ENCODE data around the gene PUM2.

The PUM2 gene

DNA sequence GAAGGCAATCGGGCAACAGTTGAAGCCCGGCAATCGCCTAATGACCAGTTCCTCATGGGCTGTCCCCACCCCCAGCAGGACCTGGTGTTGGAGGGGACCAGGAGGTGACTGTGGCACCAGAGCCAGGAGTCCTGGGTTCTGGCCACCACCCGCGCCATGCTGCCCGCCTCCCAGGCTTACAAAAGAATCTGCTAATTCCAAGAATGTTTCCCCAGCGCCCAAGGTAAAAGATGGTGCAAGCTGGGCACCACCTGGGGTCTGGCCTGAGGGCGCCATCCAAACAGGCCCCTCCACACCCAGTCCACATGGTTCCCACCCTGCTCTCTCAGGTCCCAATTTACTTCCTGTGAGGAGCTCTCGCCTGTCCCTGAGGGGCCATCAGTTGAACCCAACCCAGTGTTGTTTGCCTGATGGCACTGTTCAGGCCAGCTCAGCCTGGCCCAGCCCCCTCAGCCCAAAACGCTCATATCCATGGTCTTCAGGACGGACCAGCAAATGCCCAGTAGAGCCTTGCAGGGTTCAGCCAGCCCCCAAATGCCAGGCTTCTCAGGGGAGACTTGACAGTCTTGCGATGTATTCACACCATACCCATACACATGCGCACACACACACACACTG lies 130.8 kb downstream of the PUM2 start:
- Histone ChIP-seq H3K4me3 (ENCODE audit: insufficient read depth, low read depth, low read length) (no peak overlapping the region), H3K9me3 (ENCODE audit: control insufficient read depth, low read length) (no peaks in the 10 kb centered on the region), H3K36me3 (ENCODE audit: control insufficient read depth, insufficient read depth, low read length) (no peaks in the 10 kb centered on the region), H3K27ac (ENCODE audit: insufficient read depth, low read depth, low read length, poor library complexity, severe bottlenecking) (no peak overlapping the region), H3K27me3 (ENCODE audit: control insufficient read depth, insufficient read depth, low read length, poor library complexity, severe bottlenecking) (no peaks in the 10 kb centered on the region), H3K4me1 (ENCODE audit: control insufficient read depth, insufficient read depth, low read length) (peaks cover 23% of the 10 kb centered on the region)
- 94 to 95% methylated on average over 13 of the region's 13 CpGs for WGBS, 2 experiments

DNA sequence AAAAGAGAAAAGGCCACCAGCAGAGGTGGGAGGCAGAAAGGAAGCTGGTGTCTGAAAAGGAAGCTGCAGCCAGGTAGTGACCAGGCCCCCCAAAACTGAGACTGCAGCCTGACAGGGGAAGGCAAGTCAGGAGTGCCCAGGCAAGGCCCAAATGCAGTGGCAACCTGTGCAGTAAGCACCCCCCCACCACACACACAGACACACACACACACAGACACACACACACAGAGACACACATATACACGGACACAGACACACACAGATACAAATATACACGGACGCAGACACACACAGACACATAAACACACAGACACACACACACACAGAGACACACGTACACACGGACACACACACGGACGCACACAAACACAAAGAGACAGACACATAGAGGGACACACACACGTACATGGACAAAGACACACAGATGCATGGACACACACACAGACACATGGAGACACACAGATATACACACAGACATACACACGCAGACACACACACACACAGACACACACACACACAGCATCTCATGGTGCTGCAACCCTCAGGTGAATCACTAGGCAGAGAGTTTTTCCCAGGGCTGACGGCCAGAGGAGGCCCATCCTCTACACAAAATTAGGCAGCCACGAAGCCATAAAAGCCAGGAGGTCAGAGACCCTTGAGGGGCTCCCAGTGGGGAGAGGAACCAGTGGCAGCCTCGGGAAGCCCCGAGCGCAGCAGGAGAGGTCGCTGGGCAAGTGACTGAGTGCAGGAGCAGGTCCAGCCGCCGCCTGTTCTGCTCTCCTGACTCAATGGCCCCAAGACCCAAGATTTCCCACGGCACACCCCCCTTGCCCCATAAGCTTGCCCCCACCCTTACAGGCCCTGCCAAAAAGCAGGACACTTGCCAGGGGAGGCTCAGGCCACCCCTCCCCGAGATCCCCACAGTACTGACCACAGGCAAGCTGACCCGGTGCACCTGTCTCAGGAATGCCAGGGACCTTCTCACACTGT lies 132.0 kb downstream of the PUM2 start:
- H3K4me3 ChIP-seq (ENCODE audit: insufficient read depth, low read depth, low read length): no peak overlapping the region
- 91 to 93% methylated on average over 20 of the region's 20 CpGs for WGBS, 2 experiments

DNA sequence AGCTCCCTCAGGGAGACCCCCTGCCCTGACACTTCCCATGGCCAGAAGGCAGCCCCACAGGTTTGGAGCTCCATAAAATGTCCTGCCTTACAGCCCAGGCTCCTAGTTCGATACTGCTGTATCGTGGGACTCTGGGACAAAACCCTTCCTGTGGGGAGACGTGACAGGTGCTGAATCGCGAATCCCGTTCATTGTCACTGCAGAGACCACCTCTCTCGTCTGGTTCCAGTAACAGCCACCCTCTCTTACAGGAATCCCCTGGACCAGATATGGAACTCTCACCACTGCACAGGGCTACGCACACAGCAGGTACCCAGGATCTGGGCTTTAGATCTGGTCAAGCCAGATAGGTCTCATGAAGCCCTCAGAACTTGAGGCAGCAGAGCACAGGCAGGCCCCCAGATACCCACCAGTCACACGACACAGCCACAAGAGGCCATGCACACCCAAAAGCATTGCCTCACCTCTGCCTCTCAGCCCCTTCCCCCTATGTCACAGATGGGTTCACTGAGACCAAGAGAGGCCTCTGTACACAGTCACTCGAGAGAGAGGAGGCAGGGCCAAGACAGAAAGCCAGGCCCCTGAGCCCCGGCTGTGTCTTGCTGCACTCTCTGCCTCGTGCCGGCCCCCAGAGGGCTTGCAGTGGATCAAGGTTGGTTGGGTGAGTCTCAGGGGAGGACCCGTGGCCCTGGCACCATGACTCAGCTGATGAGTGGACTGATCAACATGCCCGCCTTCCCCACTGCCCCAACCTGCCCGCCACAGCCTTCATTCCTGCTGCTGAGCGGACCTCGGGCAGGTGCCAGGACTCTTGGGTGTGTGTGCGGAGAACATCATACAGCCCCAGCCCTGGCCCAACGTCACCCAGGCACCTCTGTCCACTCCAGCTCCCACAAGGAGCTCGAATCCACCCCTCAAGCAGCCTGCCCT lies 133.3 kb downstream of the PUM2 start:
- Histone ChIP-seq H3K36me3 (ENCODE audit: control insufficient read depth, insufficient read depth, low read length) (no peaks in the 10 kb centered on the region), H3K27ac (ENCODE audit: insufficient read depth, low read depth, low read length, poor library complexity, severe bottlenecking) (no peak overlapping the region), H3K4me1 (ENCODE audit: control insufficient read depth, insufficient read depth, low read length) (peaks cover 31% of the 10 kb centered on the region), H3K9me3 (ENCODE audit: control insufficient read depth, low read length) (no peaks in the 10 kb centered on the region), H3K4me3 (ENCODE audit: insufficient read depth, low read depth, low read length) (no peak overlapping the region), H3K27me3 (ENCODE audit: control insufficient read depth, insufficient read depth, low read length, poor library complexity, severe bottlenecking) (no peaks in the 10 kb centered on the region)
- WGBS, 2 experiments: 93 to 94% methylated on average over 21 of the region's 21 CpGs

More for the DNA sequence above, 132.0 kb downstream of the PUM2 start:
- Histone ChIP-seq H3K27ac (ENCODE audit: insufficient read depth, low read depth, low read length, poor library complexity, severe bottlenecking) (no peak overlapping the region), H3K36me3 (ENCODE audit: control insufficient read depth, insufficient read depth, low read length) (no peaks in the 10 kb centered on the region), H3K4me1 (ENCODE audit: control insufficient read depth, insufficient read depth, low read length) (peaks cover 30% of the 10 kb centered on the region), H3K9me3 (ENCODE audit: control insufficient read depth, low read length) (no peaks in the 10 kb centered on the region), H3K27me3 (ENCODE audit: control insufficient read depth, insufficient read depth, low read length, poor library complexity, severe bottlenecking) (no peaks in the 10 kb centered on the region)

DNA sequence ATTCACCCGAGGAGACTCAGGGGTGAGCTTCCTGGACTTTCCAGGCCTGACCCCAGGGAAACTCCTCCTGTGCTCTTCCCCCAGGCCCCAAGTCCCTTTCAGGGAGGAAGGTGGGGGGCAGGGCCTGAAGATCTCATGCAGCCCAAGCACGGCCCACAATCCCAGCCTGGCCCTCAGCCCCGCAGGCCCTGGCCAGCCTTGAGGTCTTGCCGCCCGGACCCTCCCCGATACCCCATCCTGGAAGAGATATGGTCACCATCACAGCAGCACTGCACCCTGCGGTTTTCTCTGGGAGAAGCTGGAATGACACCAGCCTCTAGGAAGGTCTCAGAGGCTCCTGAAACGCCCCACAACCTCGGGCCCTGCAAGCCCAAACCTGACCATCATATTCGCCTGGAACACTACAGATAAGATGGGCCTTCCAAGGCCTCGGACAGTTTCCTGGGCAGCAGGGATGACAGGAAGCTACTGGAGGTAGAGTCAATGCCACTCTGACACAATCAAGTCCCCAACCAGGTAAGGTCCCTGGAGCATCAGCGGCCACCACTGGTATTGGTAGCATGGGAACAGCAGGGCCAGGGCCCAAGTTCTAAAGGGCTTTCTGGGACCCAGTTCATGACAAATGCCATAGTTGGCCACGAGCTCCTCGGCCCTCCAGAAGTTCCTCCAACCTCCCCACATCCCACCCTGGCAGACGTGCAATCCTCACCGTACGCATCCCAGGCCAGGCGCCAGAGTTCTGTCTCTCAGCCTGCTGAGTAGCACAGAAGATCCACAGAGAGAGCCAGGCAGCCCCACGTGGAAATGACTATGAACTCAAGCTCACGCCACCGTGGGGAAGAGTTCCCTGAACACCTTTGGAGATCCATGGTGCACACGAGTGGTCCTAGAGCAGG lies 134.3 kb downstream of the PUM2 start:
- H3K36me3 ChIP-seq (ENCODE audit: control insufficient read depth, insufficient read depth, low read length): no peaks in the 10 kb centered on the region
- WGBS, 2 experiments: 91 to 93% methylated on average over 22 of the region's 22 CpGs
- H3K27me3 ChIP-seq (ENCODE audit: control insufficient read depth, insufficient read depth, low read length, poor library complexity, severe bottlenecking): no peaks in the 10 kb centered on the region
- no peak overlapping the region for H3K4me3 ChIP-seq (ENCODE audit: insufficient read depth, low read depth, low read length)
- peaks cover 29% of the 10 kb centered on the region for H3K4me1 ChIP-seq (ENCODE audit: control insufficient read depth, insufficient read depth, low read length)
- no peaks in the 10 kb centered on the region for H3K9me3 ChIP-seq (ENCODE audit: control insufficient read depth, low read length)
- no peak overlapping the region for H3K27ac ChIP-seq (ENCODE audit: insufficient read depth, low read depth, low read length, poor library complexity, severe bottlenecking)

DNA sequence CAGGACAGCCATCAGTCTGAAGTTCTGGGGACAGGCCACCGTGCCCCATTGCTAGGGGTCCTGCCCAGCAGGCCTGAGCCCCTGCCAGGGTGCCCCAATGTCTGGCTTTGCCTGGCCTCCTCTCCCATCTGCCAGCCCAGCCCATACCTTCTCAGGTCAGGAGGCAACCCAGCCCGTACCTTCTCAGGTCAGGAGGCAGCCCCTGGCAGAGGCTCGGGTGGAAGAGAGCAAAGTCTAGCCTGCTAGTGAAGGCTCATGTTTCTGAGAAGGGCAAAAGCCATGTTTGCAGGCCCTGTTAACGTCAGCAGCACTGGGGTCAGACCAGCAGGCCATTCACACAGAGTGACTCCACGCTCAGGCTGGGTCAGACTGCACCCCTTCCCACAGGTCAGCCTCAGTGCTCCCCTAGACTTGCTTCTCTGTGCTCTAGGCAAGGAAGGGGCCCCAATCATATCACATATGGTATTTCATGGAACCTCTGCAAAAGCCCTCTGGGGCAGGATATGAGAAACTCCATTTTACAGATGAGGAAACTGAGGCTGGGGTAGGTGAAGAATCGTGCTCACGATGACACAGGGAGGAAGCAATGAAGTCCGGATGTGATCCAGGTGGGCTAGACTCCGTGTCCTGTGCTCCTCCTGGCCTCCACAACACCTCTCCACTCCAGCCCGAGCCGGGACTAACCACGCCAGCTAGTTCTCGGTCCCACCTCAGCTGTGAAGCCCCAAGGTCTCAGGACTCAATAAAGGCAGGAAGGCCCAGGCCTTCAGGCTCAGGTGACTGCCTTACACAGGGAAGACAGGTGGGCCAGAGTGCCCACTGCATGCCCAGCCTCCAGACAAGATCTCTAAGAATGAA lies 135.2 kb downstream of the PUM2 start:
- H3K27ac ChIP-seq (ENCODE audit: insufficient read depth, low read depth, low read length, poor library complexity, severe bottlenecking): no peak overlapping the region
- H3K27me3 ChIP-seq (ENCODE audit: control insufficient read depth, insufficient read depth, low read length, poor library complexity, severe bottlenecking): no peaks in the 10 kb centered on the region
- no peak overlapping the region for H3K4me3 ChIP-seq (ENCODE audit: insufficient read depth, low read depth, low read length)
- H3K4me1 ChIP-seq (ENCODE audit: control insufficient read depth, insufficient read depth, low read length): peaks cover 32% of the 10 kb centered on the region
- no peaks in the 10 kb centered on the region for H3K36me3 ChIP-seq (ENCODE audit: control insufficient read depth, insufficient read depth, low read length)
- no peaks in the 10 kb centered on the region for H3K9me3 ChIP-seq (ENCODE audit: control insufficient read depth, low read length)
- 94% methylated on average over 13 of the region's 13 CpGs for WGBS, 2 experiments

DNA sequence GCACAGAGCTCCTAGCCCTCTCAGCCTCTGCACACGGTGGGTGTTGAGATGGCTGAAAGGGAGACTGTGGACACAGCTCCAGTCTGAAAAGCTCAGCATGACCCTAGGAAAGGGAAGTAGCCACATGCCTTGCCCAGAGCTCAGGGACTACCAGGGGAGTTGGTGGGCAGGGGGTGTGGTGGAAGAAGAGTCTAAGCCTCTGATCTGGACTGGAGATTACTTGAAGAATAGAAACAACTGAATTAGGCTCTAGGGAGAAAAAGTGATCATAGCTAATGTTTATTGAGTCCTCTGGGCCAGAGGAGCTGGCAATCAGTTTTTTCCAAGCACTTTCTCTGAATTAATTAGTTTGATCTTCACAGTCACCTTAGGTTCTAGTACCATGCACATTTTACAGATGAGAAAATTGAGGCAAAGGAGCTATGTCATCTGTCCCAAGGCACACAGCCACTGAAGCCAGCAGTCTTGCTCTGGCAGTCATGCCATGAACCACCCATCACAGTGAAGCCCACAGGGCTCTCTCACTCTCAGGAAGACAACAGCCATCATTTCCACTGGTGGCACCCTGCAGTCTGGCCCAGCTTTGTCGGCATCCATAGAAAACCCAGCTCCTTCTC lies 136.0 kb downstream of the PUM2 start:
- Histone ChIP-seq H3K4me3 (ENCODE audit: insufficient read depth, low read depth, low read length) (no peak overlapping the region), H3K27ac (ENCODE audit: insufficient read depth, low read depth, low read length, poor library complexity, severe bottlenecking) (no peak overlapping the region), H3K4me1 (ENCODE audit: control insufficient read depth, insufficient read depth, low read length) (peaks cover 32% of the 10 kb centered on the region), H3K36me3 (ENCODE audit: control insufficient read depth, insufficient read depth, low read length) (no peaks in the 10 kb centered on the region), H3K9me3 (ENCODE audit: control insufficient read depth, low read length) (no peaks in the 10 kb centered on the region), H3K27me3 (ENCODE audit: control insufficient read depth, insufficient read depth, low read length, poor library complexity, severe bottlenecking) (no peaks in the 10 kb centered on the region)
- 48 to 49% methylated on average over 2 of the region's 2 CpGs for WGBS, 2 experiments

DNA sequence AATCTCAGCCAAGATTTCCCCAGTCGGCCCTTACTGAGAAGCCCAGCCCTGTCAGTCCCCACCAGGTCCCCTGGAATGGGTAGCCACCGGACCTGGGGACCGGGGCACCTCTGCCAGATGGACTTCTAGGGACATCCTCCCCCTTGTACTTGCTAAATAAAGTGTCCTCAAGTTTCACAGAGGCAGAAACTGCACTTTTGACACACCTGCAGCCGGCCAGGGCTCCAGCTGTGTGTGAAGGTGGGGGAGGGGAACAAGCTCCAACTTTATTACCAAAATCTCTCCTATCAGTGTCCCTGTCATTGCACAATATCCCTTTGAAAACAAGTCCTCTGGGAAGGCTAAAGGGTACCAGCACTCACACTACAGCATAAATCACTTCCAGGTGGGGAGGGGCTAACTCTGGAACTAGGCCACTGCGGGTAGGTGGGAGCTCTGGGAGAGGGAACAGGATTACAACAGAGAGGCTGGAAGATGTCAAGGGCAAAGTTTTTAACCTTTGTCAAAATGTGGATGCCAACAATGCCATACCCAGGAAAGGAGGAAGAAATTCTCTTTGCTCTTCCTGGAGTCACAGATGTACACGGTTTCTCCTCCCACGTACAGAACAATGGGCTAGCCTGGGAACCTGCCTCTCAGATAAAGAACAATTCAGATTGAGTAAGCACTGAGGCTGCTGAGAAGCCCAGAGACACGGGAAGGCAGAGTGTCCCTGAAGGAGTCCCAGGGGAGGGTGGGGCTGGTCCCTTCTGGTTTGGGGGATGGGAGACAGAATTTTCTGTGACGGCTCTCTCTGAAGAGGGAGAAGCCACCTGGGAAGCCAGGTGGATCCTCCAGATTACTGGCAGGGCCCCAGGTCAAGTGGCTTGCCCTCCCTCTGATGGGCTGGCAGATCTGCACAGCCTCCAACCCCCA lies 136.7 kb downstream of the PUM2 start:
- Histone ChIP-seq H3K27me3 (ENCODE audit: control insufficient read depth, insufficient read depth, low read length, poor library complexity, severe bottlenecking) (no peaks in the 10 kb centered on the region), H3K4me1 (ENCODE audit: control insufficient read depth, insufficient read depth, low read length) (peaks cover 32% of the 10 kb centered on the region), H3K4me3 (ENCODE audit: insufficient read depth, low read depth, low read length) (no peak overlapping the region), H3K9me3 (ENCODE audit: control insufficient read depth, low read length) (no peaks in the 10 kb centered on the region), H3K36me3 (ENCODE audit: control insufficient read depth, insufficient read depth, low read length) (no peaks in the 10 kb centered on the region), H3K27ac (ENCODE audit: insufficient read depth, low read depth, low read length, poor library complexity, severe bottlenecking) (no peak overlapping the region)
- WGBS, 2 experiments: 77 to 79% methylated on average over 8 to 9 of the region's 9 CpGs

Data from ectodermal cell (in vitro differentiated cells).